HCT116 (cell line): ENCODE data around the gene ZFX. TPM values are rescaled to one million over a fixed set of nuclear protein-coding genes. Genes with fewer than 3 reads are reported as not detected.

Experiments
- ATAC-seq: fragments of 200-7000 bp; cut with Tn5 transposase; 2 replicates; pipeline ENCODE4 v1.9.1; 2020; ENCODE audit warnings: mild to moderate bottlenecking, moderate library complexity
- BruUV-seq: library from RNA; stranded (reverse); fragments of 400-500 nt; replicated peaks from 2 replicates; lab custom pipeline; 2021; lab: Mats Ljungman, UMichigan
- CTCF ChIA-PET: fragments of 300-600 bp; sonication (Branson Sonifier 250); formaldehyde crosslinking; loops from one replicate; lab custom pipeline; 2021; ENCODE audit warnings: antibody characterized with exemption; lab: Charles Lee
- POLR2A ChIA-PET: fragments of 300-600, 350-600 bp; sonication (Branson Sonifier 250); formaldehyde crosslinking; loops from one replicate; lab custom pipeline; 2021; ENCODE audit warnings: antibody characterized with exemption; lab: Charles Lee
- RAD21 ChIA-PET, 2 experiments: fragments of 300-600 bp; sonication (Branson Sonifier 250); formaldehyde crosslinking; loops; one replicate each; lab custom pipeline; 2023; ENCODE audit warnings: low total read pairs in 2 of 2; ENCODE audit not compliant: uncharacterized antibody in 2 of 2, unreplicated experiment in 2 of 2, low non-redundant PET in 1 of 2; lab: Charles Lee
- DNase-seq: peaks from one replicate; pipeline ENCODE4 v3.0.0-alpha.2; 2010; ENCODE audit warnings: low read depth, low spot score
- H2AFZ ChIP-seq: fragments of 200-600 bp; shearing (Covaris generic), sonication (generic); 2 replicates; pipeline ENCODE4 v1.6.1; 2017; ENCODE audit warnings: low read depth, mixed run types, mixed read lengths, antibody characterized with exemption, low read length; ENCODE audit not compliant: poor library complexity, severe bottlenecking
- H3K27ac ChIP-seq: 2 replicates; pipeline ENCODE4 v1.5.1; 2012; ENCODE audit warnings: low read depth, low read length
- H3K27me3 ChIP-seq: fragments of 200-600 bp; sonication (generic); 2 replicates; pipeline ENCODE4 v1.6.1; 2016; ENCODE audit warnings: mixed run types, low read length, mixed read lengths; ENCODE audit not compliant: insufficient read depth
- H3K36me3 ChIP-seq, 2 experiments: fragments of 200-500 bp in 1 of 2; fragments of 200-600 bp in 1 of 2; sonication (Bioruptor generic) in 1 of 2; sonication (generic) in 1 of 2; 2 replicates each; pipeline versions ENCODE4 v1.5.1 to v1.6.1; 2014 to 2016; ENCODE audit warnings: low read length in 2 of 2, inconsistent platforms in 1 of 2, mixed read lengths in 1 of 2, mixed run types in 1 of 2; ENCODE audit not compliant: insufficient read depth in 2 of 2, control insufficient read depth in 1 of 2
- H3K4me1 ChIP-seq, 2 experiments: fragments of 200-600 bp in 1 of 2; sonication (generic) in 1 of 2; 2 replicates each; pipeline versions ENCODE4 v1.5.1 to v1.6.1; 2012 to 2017; ENCODE audit warnings: low read length in 2 of 2, inconsistent platforms in 1 of 2, mild to moderate bottlenecking in 1 of 2, mixed read lengths in 1 of 2, mixed run types in 1 of 2, moderate library complexity in 1 of 2; ENCODE audit not compliant: insufficient read depth in 2 of 2, control insufficient read depth in 1 of 2
- H3K4me2 ChIP-seq: fragments of 200-600 bp; sonication (generic); 2 replicates; pipeline ENCODE4 v1.6.1; 2017; ENCODE audit warnings: mixed run types, low read length, mixed read lengths
- H3K4me3 ChIP-seq, 2 experiments: fragments of 200-600 bp in 1 of 2; sonication (generic) in 1 of 2; replicated peaks in 1 of 2; 2 replicates each; pipeline ENCODE4 v1.5.1; 2011 to 2016; ENCODE audit warnings: low read length in 2 of 2, control low read depth in 1 of 2, low read depth in 1 of 2, mild to moderate bottlenecking in 1 of 2, mixed read lengths in 1 of 2, mixed run types in 1 of 2
- H3K79me2 ChIP-seq: fragments of 200-600 bp; sonication (generic); 2 replicates; pipeline ENCODE4 v1.6.1; 2017; ENCODE audit warnings: mild to moderate bottlenecking, mixed run types, low read length, moderate library complexity, mixed read lengths; ENCODE audit not compliant: insufficient read depth
- H3K9ac ChIP-seq: fragments of 200-600 bp; sonication (generic); 2 replicates; pipeline ENCODE4 v1.6.1; 2016; ENCODE audit warnings: low read length, mixed read lengths
- H3K9me2 ChIP-seq: fragments of 200-600 bp; sonication (generic), shearing (Covaris generic); 2 replicates; pipeline ENCODE4 v1.6.1; 2017; ENCODE audit warnings: mixed run types, mild to moderate bottlenecking, moderate library complexity; ENCODE audit not compliant: insufficient read depth
- H3K9me3 ChIP-seq, 2 experiments: fragments of 200-500 bp in 1 of 2; fragments of 200-600 bp in 1 of 2; sonication (Bioruptor generic) in 1 of 2; sonication (generic) in 1 of 2; 2 replicates each; pipeline ENCODE4 v1.6.1; 2014 to 2017; ENCODE audit warnings: low read length in 2 of 2, mixed read lengths in 2 of 2, inconsistent platforms in 1 of 2, low read depth in 1 of 2, mild to moderate bottlenecking in 1 of 2, mixed run types in 1 of 2, moderate library complexity in 1 of 2; ENCODE audit not compliant: control insufficient read depth in 1 of 2, insufficient read depth in 1 of 2
- H4K20me1 ChIP-seq: fragments of 200-600 bp; sonication (generic), shearing (Covaris generic); 2 replicates; pipeline ENCODE4 v1.6.1; 2017; ENCODE audit warnings: mixed run types, mild to moderate bottlenecking, moderate library complexity; ENCODE audit not compliant: insufficient read depth
- ATF3 ChIP-seq: IDR thresholded peaks from 2 replicates; pipeline ENCODE4 v1.6.1; 2012
- CBX3 ChIP-seq: IDR thresholded peaks from 2 replicates; pipeline ENCODE4 v1.6.1; 2012; ENCODE audit warnings: low read depth
- CEBPB ChIP-seq: IDR thresholded peaks from 2 replicates; pipeline ENCODE4 v1.6.1; 2012; ENCODE audit warnings: low read depth
- EGR1 ChIP-seq: IDR thresholded peaks from 2 replicates; pipeline ENCODE4 v1.6.1; 2012; ENCODE audit warnings: low read depth
- EZH2 ChIP-seq: fragments of 200-600 bp; sonication (generic); IDR thresholded peaks from 2 replicates; pipeline ENCODE4 v1.6.1; 2017; ENCODE audit warnings: antibody characterized with exemption, mixed run types
- EZH2phosphoT487 ChIP-seq: fragments of 200-600 bp; IDR thresholded peaks from 2 replicates; pipeline ENCODE4 v1.6.1; 2018; ENCODE audit warnings: antibody characterized with exemption, borderline replicate concordance
- FOSL1 ChIP-seq: IDR thresholded peaks from 2 replicates; pipeline ENCODE4 v1.6.1; 2012; ENCODE audit warnings: low read depth
- JUND ChIP-seq: IDR thresholded peaks from 2 replicates; pipeline ENCODE4 v1.6.1; 2012
- MAX ChIP-seq: IDR thresholded peaks from 2 replicates; pipeline ENCODE4 v1.6.1; 2012
- POLR2A ChIP-seq: IDR thresholded peaks from 2 replicates; pipeline ENCODE4 v1.7.0; 2011; ENCODE audit warnings: borderline replicate concordance; ENCODE audit not compliant: insufficient read depth, insufficient read length; ENCODE audit errors: extremely low read depth
- RAD21 ChIP-seq: IDR thresholded peaks from 2 replicates; pipeline ENCODE4 v1.6.1; 2012; ENCODE audit warnings: low read depth, mild to moderate bottlenecking
- SIN3A ChIP-seq: IDR thresholded peaks from 2 replicates; pipeline ENCODE4 v1.6.1; 2012; ENCODE audit warnings: low read depth
- SP1 ChIP-seq: IDR thresholded peaks from 2 replicates; pipeline ENCODE4 v1.6.1; 2012; ENCODE audit warnings: low read depth
- YY1 ChIP-seq: IDR thresholded peaks from 2 replicates; pipeline ENCODE4 v1.6.1; 2011; ENCODE audit warnings: low read length, low read depth, moderate library complexity, mild to moderate bottlenecking; ENCODE audit not compliant: insufficient replicate concordance; ENCODE audit errors: extremely low read depth
- ZBTB33 ChIP-seq: IDR thresholded peaks from 2 replicates; pipeline ENCODE4 v1.6.1; 2011; ENCODE audit warnings: mild to moderate bottlenecking, low read length, moderate library complexity; ENCODE audit not compliant: insufficient replicate concordance; ENCODE audit errors: extremely low read depth
- ZFX ChIP-seq: fragments of 450-650 bp; IDR thresholded peaks from 2 replicates; pipeline ENCODE4 v1.6.1; 2017
- ZNF274 ChIP-seq: fragments of 200-500 bp; sonication (Bioruptor generic); IDR thresholded peaks from 2 replicates; pipeline ENCODE4 v1.6.1; 2014; ENCODE audit warnings: mild to moderate bottlenecking, low read depth, low read length, inconsistent platforms
- intact Hi-C: fragments of 100-400 bp; cut with micrococcal nuclease; formaldehyde crosslinking; loops from 2 replicates; pipeline ENCODE4 v1.10.0; 2022
- total RNA-seq: library from RNA; stranded (reverse); gene quantifications from one replicate; pipeline ENCODE4 v1.2.1, GENCODE V29; 2021; ENCODE audit not compliant: unreplicated experiment
- TF ChIP-seq, protein P1 (sequence below): IDR thresholded peaks from 2 replicates; pipeline ENCODE4 v1.6.1; 2012; ENCODE audit warnings: low read depth

ZFX gene
- total RNA-seq, 1 experiment from 2014 or later: 28.1 TPM

DNA sequence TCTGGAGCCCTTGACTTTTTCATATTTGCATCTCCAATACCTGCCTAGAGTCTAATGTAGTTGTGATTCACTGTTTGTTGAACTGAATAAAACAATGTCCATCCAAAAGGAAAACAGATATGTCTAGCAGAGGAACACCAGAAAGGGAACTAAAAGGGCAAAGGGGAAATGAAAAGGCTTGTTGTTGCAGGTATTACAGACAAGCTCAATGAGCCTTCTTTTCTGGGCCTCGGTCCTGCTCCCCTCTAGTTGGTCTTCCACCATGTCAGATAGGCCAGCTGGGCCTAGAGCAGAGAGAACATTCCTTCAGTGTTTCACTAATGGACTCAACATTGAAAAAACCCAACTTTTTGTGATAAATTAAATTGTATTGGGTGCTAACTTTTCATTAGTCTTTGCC lies 55.4 kb downstream of the ZFX start:
- no peak overlapping the region for H3K4me3 ChIP-seq
- no TSS peak for BruUV-seq
- H3K27ac ChIP-seq: no peak overlapping the region
- CTCF ChIA-PET: no interaction called here
- peaks cover 54% of the 10 kb centered on the region for H3K79me2 ChIP-seq
- no peaks in the 10 kb centered on the region for H3K4me1 ChIP-seq
- H2AFZ ChIP-seq: no peak overlapping the region
- no peaks in the 10 kb centered on the region for H3K27me3 ChIP-seq
- DNase-seq (no peak), ATAC-seq (no peak)
- no peaks in the 10 kb centered on the region for H3K9me3 ChIP-seq
- peaks cover 0 to 3% of the 10 kb centered on the region in 2 experiments; a peak in 2 of 4 replicates for H3K36me3 ChIP-seq
- RAD21 ChIA-PET: no interaction called here
- no peak overlapping the region for H3K9ac ChIP-seq
- no peak for TF ChIP-seq SIN3A
- TF ChIP-seq YY1: no peak
- TF ChIP-seq RAD21: no peak
- no peak for TF ChIP-seq ZFX
- no peak for TF ChIP-seq EGR1
- no peak for TF ChIP-seq POLR2A
- TF ChIP-seq JUND: no peak
- TF ChIP-seq ATF3: no peak
- POLR2A ChIA-PET: no interaction called here
- intact Hi-C loops: no loop called here
- no peaks in the 10 kb centered on the region for H4K20me1 ChIP-seq
- H3K4me2 ChIP-seq: no peak overlapping the region
- H3K9me2 ChIP-seq: no peaks in the 10 kb centered on the region

GRCh38 chrX:24207826-24208225 lies 58.3 kb downstream of the ZFX start:
- Histone ChIP-seq H3K36me3 (peaks cover 0 to 10% of the 10 kb centered on the region in 2 experiments; a peak in 2 of 4 replicates), H3K27ac (no peak overlapping the region), H3K4me1 (no peaks in the 10 kb centered on the region), H4K20me1 (no peaks in the 10 kb centered on the region), H3K9me3 (no peaks in the 10 kb centered on the region), H3K27me3 (no peaks in the 10 kb centered on the region), H2AFZ (no peak overlapping the region), H3K4me3 (no peak overlapping the region), H3K79me2 (peaks cover 32% of the 10 kb centered on the region), H3K4me2 (no peak overlapping the region), H3K9me2 (no peaks in the 10 kb centered on the region), H3K9ac (no peak overlapping the region)
- ChIA-PET CTCF (no interaction called here), POLR2A (no interaction called here), RAD21 (no interaction called here)
- TF ChIP-seq EZH2: no peak
- TF ChIP-seq FOSL1: no peak
- TF ChIP-seq SP1: no peak
- no peak for TF ChIP-seq ZBTB33
- TF ChIP-seq ZFX: no peak
- no peak for TF ChIP-seq EZH2phosphoT487
- no peak for TF ChIP-seq ZNF274
- no peak for TF ChIP-seq MAX
- no peak for TF ChIP-seq CBX3
- TF ChIP-seq CEBPB: no peak
- no peak for TF ChIP-seq ATF3
- TF ChIP-seq, protein P1, sequence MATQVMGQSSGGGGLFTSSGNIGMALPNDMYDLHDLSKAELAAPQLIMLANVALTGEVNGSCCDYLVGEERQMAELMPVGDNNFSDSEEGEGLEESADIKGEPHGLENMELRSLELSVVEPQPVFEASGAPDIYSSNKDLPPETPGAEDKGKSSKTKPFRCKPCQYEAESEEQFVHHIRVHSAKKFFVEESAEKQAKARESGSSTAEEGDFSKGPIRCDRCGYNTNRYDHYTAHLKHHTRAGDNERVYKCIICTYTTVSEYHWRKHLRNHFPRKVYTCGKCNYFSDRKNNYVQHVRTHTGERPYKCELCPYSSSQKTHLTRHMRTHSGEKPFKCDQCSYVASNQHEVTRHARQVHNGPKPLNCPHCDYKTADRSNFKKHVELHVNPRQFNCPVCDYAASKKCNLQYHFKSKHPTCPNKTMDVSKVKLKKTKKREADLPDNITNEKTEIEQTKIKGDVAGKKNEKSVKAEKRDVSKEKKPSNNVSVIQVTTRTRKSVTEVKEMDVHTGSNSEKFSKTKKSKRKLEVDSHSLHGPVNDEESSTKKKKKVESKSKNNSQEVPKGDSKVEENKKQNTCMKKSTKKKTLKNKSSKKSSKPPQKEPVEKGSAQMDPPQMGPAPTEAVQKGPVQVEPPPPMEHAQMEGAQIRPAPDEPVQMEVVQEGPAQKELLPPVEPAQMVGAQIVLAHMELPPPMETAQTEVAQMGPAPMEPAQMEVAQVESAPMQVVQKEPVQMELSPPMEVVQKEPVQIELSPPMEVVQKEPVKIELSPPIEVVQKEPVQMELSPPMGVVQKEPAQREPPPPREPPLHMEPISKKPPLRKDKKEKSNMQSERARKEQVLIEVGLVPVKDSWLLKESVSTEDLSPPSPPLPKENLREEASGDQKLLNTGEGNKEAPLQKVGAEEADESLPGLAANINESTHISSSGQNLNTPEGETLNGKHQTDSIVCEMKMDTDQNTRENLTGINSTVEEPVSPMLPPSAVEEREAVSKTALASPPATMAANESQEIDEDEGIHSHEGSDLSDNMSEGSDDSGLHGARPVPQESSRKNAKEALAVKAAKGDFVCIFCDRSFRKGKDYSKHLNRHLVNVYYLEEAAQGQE: no peak
- no TSS peak for BruUV-seq
- DNase-seq (no peak), ATAC-seq (no peak)
- intact Hi-C loops: no loop called here
